K562 (cell line): ENCODE measurements around the gene ILK. TPM values are rescaled to one million over a fixed set of nuclear protein-coding genes. Genes with fewer than 3 reads are reported as not detected.

Source experiments
- COPS2 ChIP-seq: fragments of 450-650 bp; conservative IDR thresholded peaks from 2 replicates; pipeline ENCODE4 v1.6.1; 2016; ENCODE audit warnings: mild to moderate bottlenecking, moderate library complexity
- ETV6 ChIP-seq, 3 experiments: fragments of 150-350 bp in 1 of 3; sonication (generic) in 1 of 3; formaldehyde crosslinking in 1 of 3; IDR thresholded peaks; 2 replicates each; pipeline versions ENCODE4 v1.6.1 to v1.8.0; 2014 to 2022; ENCODE audit warnings: borderline replicate concordance in 2 of 3, low read depth in 2 of 3, antibody characterized with exemption in 1 of 3, low read length in 1 of 3, mild to moderate bottlenecking in 1 of 3, missing genetic modification reagents in 1 of 3
- FIP1L1 ChIP-seq: fragments of 200-400 bp; formaldehyde crosslinking; IDR thresholded peaks from 2 replicates; pipeline ENCODE4 v1.6.1; 2018; ENCODE audit warnings: mild to moderate bottlenecking, low read depth, low read length; ENCODE audit not compliant: poor library complexity, severe bottlenecking
- GATAD2B ChIP-seq: fragments of 450-650 bp; IDR thresholded peaks from 2 replicates; pipeline ENCODE4 v1.6.1; 2017; ENCODE audit warnings: mild to moderate bottlenecking, borderline replicate concordance
- HNRNPH1 ChIP-seq: fragments of 200-400 bp; formaldehyde crosslinking; optimal IDR thresholded peaks from 2 replicates; pipeline ENCODE3; 2017; ENCODE audit warnings: low read depth, mild to moderate bottlenecking, low read length, moderate library complexity
- KAT8 ChIP-seq: fragments of 450-650 bp; IDR thresholded peaks from 2 replicates; pipeline ENCODE4 v1.6.1; 2016; ENCODE audit warnings: low read depth, mild to moderate bottlenecking
- KHSRP ChIP-seq: fragments of 450-650 bp; IDR thresholded peaks from 2 replicates; pipeline ENCODE4 v1.6.1; 2017
- PHB ChIP-seq: fragments of 250-450 bp; sonication (Bioruptor Pico); IDR thresholded peaks from 2 replicates; pipeline ENCODE4 v1.5.0; 2021
- PURB ChIP-seq: sonication (generic); formaldehyde crosslinking; IDR thresholded peaks from 2 replicates; pipeline ENCODE4 v1.9.0; 2021; ENCODE audit warnings: low read depth, mild to moderate bottlenecking, missing genetic modification reagents
- RBM34 ChIP-seq: fragments of 200-400 bp; formaldehyde crosslinking; IDR thresholded peaks from 2 replicates; pipeline ENCODE4 v1.6.1; 2018; ENCODE audit warnings: low read length, borderline replicate concordance; ENCODE audit not compliant: insufficient read depth
- RCOR1 ChIP-seq, 2 experiments: IDR thresholded peaks; 2 replicates each; pipeline ENCODE4 v1.6.1; 2012; ENCODE audit warnings: low read depth in 2 of 2, low read length in 2 of 2, borderline replicate concordance in 1 of 2, improper control_type of control experiment in 1 of 2
- SAFB ChIP-seq: fragments of 200-400 bp; formaldehyde crosslinking; IDR thresholded peaks from 2 replicates; pipeline ENCODE4 v1.6.1; 2017; ENCODE audit warnings: low read depth, low read length, borderline replicate concordance
- ZNF232 ChIP-seq: sonication (generic); formaldehyde crosslinking; IDR thresholded peaks from 2 replicates; pipeline ENCODE4 v1.8.0; 2022; ENCODE audit warnings: mild to moderate bottlenecking, missing genetic modification reagents
- ZNF253 ChIP-seq: fragments of 250-450 bp; sonication (Bioruptor Pico); conservative IDR thresholded peaks from 2 replicates; pipeline ENCODE4 v1.6.1; 2021; ENCODE audit warnings: mild to moderate bottlenecking
- ZNF77 ChIP-seq: fragments of 250-450 bp; sonication (Bioruptor Pico); IDR thresholded peaks from 2 replicates; pipeline ENCODE4 v1.5.0; 2020
- polyA plus RNA-seq, 8 experiments: library from polyadenylated mRNA; depleted of rRNA in 4 of 8; stranded (reverse) in 5 of 8; unstranded in 3 of 8; fragments of >200 nt; fragmentation: Nextera tagmentation in 2 of 8; fragmentation: Illumina TruSeq in 1 of 8; extraction: Ambion mirVana in 2 of 8; extraction: Trizol in 1 of 8; gene quantifications; 2 replicates each; pipeline versions ENCODE4 v1.2.1 to v1.2.3, GENCODE V29; 2011 to 2014; ENCODE audit warnings: inconsistent platforms in 1 of 8, missing spikeins in 1 of 8
- total RNA-seq, 7 experiments: library from RNA; depleted of rRNA in 6 of 7; stranded (reverse); fragments of >200 nt in 6 of 7; fragmentation: Illumina TruSeq in 2 of 7; extraction: Trizol in 2 of 7; gene quantifications; 2 replicates each; pipeline versions ENCODE4 v1.2.1 to v1.2.3, GENCODE V29; 2011 to 2021; ENCODE audit warnings: low replicate concordance in 1 of 7
- TF ChIP-seq, protein P1 (sequence below): fragments of 450-650 bp; IDR thresholded peaks from 2 replicates; pipeline ENCODE4 v1.6.1; 2014; ENCODE audit warnings: low read depth, mild to moderate bottlenecking, moderate library complexity, borderline replicate concordance
- TF ChIP-seq, protein P2 (sequence below): fragments of 250-450 bp; sonication (Bioruptor Pico); IDR thresholded peaks from 2 replicates; pipeline ENCODE4 v1.8.0; 2022; ENCODE audit warnings: inconsistent platforms
- TF ChIP-seq, protein P3 (sequence below): fragments of 450-650 bp; formaldehyde crosslinking; IDR thresholded peaks from 2 replicates; pipeline ENCODE4 v1.4.0; 2022; ENCODE audit warnings: missing genetic modification characterization
- TF ChIP-seq, protein P4 (sequence below): sonication (generic); formaldehyde crosslinking; IDR thresholded peaks from 2 replicates; pipeline ENCODE4 v1.8.0; 2022; ENCODE audit warnings: missing genetic modification reagents, mild to moderate bottlenecking, borderline replicate concordance
- TF ChIP-seq, protein P5 (sequence below): sonication (generic); formaldehyde crosslinking; IDR thresholded peaks from 2 replicates; pipeline ENCODE4 v1.8.1; 2023; ENCODE audit warnings: mild to moderate bottlenecking, missing genetic modification reagents

ILK gene
- total and polyA plus RNA-seq, 9 of the 15 experiments (the other 6 are each of a cell fraction or from before 2014, with no cell fraction given), result 43.3 to 95.9 (median 58.9) TPM

DNA sequence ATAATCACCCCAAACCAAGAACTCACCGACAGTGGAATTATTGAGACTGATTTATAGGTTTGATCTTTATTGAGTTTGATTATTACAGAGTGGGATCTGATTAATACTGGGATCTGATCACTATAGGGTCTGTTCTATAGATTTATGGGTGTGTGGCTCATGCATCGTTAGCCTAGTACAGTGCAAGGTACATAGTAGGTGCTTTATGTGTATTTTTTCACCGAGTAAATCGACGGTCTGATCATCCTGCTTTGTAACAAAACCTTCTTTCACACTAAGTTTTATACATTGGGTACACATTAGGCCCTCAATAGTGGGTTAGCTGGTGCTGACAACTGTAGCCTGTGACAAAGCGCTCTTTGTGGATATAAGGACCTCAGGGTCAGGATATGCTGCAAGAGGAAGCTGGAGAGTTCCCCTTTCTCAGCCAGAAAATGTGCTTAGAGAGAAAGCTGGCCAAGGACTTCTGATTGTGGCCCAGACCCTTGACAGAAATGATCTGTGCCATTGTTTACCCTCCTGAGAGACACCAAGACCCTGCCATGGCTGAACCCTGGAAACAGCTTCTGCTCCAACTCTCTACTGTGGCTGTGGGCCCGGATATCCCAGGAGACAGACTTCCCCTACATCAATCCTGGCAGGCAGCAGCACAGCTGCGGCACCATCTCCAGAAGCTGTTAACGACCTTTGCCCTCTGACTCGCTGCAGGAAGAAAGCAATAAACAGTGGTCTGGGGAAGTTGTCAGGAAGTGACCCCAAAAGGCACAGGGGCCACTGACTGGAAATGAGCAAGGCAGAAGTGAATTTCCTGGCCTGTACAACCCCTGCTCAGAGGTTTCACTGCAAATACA lies 31.7 kb downstream of the ILK start (continued):
- TF ChIP-seq COPS2 (no peak), KHSRP (no peak), HNRNPH1 (no peak), PHB (CRISPR knock-in tag) (no peak), ZNF253 (no peak), SAFB (no peak), GATAD2B (no peak), FIP1L1 (no peak), RBM34 (no peak), ZNF77 (CRISPR knock-in tag) (no peak), PURB (CRISPR knock-in tag) (no peak), ZNF232 (CRISPR knock-in tag) (no peak), RCOR1 (IDR thresholded peaks at IDR 0.05; ENCODE audit: borderline replicate concordance in 1 of 2, low read depth in 2 of 2, low read length in 2 of 2) (no peak), ETV6 (IDR thresholded peaks at IDR 0.05; ENCODE audit: borderline replicate concordance in 1 of 2, low read depth in 2 of 2, low read length in 1 of 2) (peak; percentile 50 to 84; a peak in 2 of 4 replicates), ETV6 (CRISPR knock-in tag; IDR thresholded peaks at IDR 0.05; ENCODE audit: borderline replicate concordance) (no peak), KAT8 (no peak)
- TF ChIP-seq, protein P1, sequence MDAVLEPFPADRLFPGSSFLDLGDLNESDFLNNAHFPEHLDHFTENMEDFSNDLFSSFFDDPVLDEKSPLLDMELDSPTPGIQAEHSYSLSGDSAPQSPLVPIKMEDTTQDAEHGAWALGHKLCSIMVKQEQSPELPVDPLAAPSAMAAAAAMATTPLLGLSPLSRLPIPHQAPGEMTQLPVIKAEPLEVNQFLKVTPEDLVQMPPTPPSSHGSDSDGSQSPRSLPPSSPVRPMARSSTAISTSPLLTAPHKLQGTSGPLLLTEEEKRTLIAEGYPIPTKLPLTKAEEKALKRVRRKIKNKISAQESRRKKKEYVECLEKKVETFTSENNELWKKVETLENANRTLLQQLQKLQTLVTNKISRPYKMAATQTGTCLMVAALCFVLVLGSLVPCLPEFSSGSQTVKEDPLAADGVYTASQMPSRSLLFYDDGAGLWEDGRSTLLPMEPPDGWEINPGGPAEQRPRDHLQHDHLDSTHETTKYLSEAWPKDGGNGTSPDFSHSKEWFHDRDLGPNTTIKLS, result no peak
- TF ChIP-seq, protein P2, sequence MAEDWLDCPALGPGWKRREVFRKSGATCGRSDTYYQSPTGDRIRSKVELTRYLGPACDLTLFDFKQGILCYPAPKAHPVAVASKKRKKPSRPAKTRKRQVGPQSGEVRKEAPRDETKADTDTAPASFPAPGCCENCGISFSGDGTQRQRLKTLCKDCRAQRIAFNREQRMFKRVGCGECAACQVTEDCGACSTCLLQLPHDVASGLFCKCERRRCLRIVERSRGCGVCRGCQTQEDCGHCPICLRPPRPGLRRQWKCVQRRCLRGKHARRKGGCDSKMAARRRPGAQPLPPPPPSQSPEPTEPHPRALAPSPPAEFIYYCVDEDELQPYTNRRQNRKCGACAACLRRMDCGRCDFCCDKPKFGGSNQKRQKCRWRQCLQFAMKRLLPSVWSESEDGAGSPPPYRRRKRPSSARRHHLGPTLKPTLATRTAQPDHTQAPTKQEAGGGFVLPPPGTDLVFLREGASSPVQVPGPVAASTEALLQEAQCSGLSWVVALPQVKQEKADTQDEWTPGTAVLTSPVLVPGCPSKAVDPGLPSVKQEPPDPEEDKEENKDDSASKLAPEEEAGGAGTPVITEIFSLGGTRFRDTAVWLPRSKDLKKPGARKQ (CRISPR knock-in tag), result no peak
- TF ChIP-seq, protein P3, sequence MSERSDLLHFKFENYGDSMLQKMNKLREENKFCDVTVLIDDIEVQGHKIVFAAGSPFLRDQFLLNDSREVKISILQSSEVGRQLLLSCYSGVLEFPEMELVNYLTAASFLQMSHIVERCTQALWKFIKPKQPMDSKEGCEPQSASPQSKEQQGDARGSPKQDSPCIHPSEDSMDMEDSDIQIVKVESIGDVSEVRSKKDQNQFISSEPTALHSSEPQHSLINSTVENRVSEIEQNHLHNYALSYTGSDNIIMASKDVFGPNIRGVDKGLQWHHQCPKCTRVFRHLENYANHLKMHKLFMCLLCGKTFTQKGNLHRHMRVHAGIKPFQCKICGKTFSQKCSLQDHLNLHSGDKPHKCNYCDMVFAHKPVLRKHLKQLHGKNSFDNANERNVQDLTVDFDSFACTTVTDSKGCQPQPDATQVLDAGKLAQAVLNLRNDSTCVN (CRISPR knock-in tag), result no peak
- TF ChIP-seq, protein P4, sequence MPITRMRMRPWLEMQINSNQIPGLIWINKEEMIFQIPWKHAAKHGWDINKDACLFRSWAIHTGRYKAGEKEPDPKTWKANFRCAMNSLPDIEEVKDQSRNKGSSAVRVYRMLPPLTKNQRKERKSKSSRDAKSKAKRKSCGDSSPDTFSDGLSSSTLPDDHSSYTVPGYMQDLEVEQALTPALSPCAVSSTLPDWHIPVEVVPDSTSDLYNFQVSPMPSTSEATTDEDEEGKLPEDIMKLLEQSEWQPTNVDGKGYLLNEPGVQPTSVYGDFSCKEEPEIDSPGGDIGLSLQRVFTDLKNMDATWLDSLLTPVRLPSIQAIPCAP, result no peak
- TF ChIP-seq, protein P5, sequence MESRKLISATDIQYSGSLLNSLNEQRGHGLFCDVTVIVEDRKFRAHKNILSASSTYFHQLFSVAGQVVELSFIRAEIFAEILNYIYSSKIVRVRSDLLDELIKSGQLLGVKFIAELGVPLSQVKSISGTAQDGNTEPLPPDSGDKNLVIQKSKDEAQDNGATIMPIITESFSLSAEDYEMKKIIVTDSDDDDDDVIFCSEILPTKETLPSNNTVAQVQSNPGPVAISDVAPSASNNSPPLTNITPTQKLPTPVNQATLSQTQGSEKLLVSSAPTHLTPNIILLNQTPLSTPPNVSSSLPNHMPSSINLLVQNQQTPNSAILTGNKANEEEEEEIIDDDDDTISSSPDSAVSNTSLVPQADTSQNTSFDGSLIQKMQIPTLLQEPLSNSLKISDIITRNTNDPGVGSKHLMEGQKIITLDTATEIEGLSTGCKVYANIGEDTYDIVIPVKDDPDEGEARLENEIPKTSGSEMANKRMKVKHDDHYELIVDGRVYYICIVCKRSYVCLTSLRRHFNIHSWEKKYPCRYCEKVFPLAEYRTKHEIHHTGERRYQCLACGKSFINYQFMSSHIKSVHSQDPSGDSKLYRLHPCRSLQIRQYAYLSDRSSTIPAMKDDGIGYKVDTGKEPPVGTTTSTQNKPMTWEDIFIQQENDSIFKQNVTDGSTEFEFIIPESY (CRISPR knock-in tag), result no peak
